Adrenal gland (tissue), 5 donors: Measurements from ENCODE around the gene TBC1D1.

Source experiments
- POLR2A ChIP-seq, 2 donors: fragments of 450-650 bp; IDR thresholded peaks; one replicate each; pipeline ENCODE4 v1.6.1; 2017; ENCODE audit warnings: antibody characterized with exemption in 2 of 2, mild to moderate bottlenecking in 2 of 2, moderate library complexity in 1 of 2
- TF ChIP-seq, protein P1 (sequence below), 6 experiments: fragments of 450-650 bp in 4 of 6; fragments of 200-600 bp in 2 of 6; sonication (generic) in 1 of 6; IDR thresholded peaks; 1 replicate in 5 of 6; 2 replicates in 1 of 6; pipeline versions ENCODE4 v1.5.1 to v1.8.0; 2016 to 2021; ENCODE audit warnings: antibody characterized with exemption in 6 of 6, mild to moderate bottlenecking in 2 of 6, moderate library complexity in 1 of 6
- donor health status: DM: no; HTN: no; CAD: no.

DNA sequence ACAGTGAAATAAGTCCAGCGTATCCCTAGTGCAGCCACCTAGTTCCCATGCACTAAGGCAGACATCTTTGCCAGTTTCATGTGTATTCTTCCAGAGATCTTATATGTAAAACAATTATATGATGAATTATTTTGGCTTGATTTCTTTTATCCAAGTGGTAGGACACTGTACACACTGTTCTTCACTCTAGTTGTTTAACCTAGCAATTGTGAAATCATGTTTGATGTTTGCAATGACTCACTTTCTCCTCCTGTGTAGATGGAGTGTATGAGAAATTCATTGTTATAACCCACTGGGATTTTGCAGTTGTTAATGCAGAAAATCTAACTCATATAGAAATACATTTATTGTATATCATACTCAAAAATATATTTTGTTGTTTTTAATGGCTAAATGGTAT lies 17.5 kb upstream of the TBC1D1 start:
- TF ChIP-seq, protein P1, sequence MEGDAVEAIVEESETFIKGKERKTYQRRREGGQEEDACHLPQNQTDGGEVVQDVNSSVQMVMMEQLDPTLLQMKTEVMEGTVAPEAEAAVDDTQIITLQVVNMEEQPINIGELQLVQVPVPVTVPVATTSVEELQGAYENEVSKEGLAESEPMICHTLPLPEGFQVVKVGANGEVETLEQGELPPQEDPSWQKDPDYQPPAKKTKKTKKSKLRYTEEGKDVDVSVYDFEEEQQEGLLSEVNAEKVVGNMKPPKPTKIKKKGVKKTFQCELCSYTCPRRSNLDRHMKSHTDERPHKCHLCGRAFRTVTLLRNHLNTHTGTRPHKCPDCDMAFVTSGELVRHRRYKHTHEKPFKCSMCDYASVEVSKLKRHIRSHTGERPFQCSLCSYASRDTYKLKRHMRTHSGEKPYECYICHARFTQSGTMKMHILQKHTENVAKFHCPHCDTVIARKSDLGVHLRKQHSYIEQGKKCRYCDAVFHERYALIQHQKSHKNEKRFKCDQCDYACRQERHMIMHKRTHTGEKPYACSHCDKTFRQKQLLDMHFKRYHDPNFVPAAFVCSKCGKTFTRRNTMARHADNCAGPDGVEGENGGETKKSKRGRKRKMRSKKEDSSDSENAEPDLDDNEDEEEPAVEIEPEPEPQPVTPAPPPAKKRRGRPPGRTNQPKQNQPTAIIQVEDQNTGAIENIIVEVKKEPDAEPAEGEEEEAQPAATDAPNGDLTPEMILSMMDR (IDR thresholded peaks at IDR 0.05) = no peak
- TF ChIP-seq POLR2A (IDR thresholded peaks at IDR 0.05) = no peak
